ENCODE data around the gene ACKR2.

ACKR2 gene

GRCh38 chr3:42900226-42901072 lies 91.2 kb downstream of the ACKR2 start:
- no peaks in the 10 kb centered on the region for H3K4me1 ChIP-seq (ENCODE audit: insufficient read depth, low read length)

GRCh38 chr3:42901073-42901415 lies 91.8 kb downstream of the ACKR2 start:
- Histone ChIP-seq H3K9me3 (ENCODE audit: low read length) (peaks cover 2% of the 10 kb centered on the region), H3K4me1 (ENCODE audit: insufficient read depth, low read length) (no peaks in the 10 kb centered on the region), H3K27me3 (ENCODE audit: insufficient read depth, low read length) (no peaks in the 10 kb centered on the region), H3K4me3 (ENCODE audit: low read length) (no peak overlapping the region), H3K36me3 (ENCODE audit: insufficient read depth, low read length) (no peaks in the 10 kb centered on the region), H2AFZ (ENCODE audit: low read depth, low read length) (no peak overlapping the region)

More at GRCh38 chr3:42900226-42901072, 91.2 kb downstream of the ACKR2 start:
- H3K27me3 ChIP-seq (ENCODE audit: insufficient read depth, low read length), result no peaks in the 10 kb centered on the region
- peaks cover 2% of the 10 kb centered on the region for H3K9me3 ChIP-seq (ENCODE audit: low read length)
- no peaks in the 10 kb centered on the region for H3K36me3 ChIP-seq (ENCODE audit: insufficient read depth, low read length)
- H3K4me3 ChIP-seq (ENCODE audit: low read length), result no peak overlapping the region
- no peak overlapping the region for H2AFZ ChIP-seq (ENCODE audit: low read depth, low read length)

GRCh38 chr3:42902257-42902656 lies 93.0 kb downstream of the ACKR2 start:
- no peaks in the 10 kb centered on the region for H3K27me3 ChIP-seq (ENCODE audit: insufficient read depth, low read length)
- H3K36me3 ChIP-seq (ENCODE audit: insufficient read depth, low read length), result no peaks in the 10 kb centered on the region
- H3K9me3 ChIP-seq (ENCODE audit: low read length), result peaks cover 2% of the 10 kb centered on the region
- H3K4me3 ChIP-seq (ENCODE audit: low read length), result no peak overlapping the region
- no peak overlapping the region for H2AFZ ChIP-seq (ENCODE audit: low read depth, low read length)
- H3K4me1 ChIP-seq (ENCODE audit: insufficient read depth, low read length), result no peaks in the 10 kb centered on the region

GRCh38 chr3:42904076-42904475 lies 94.8 kb downstream of the ACKR2 start:
- no peaks in the 10 kb centered on the region for H3K27me3 ChIP-seq (ENCODE audit: insufficient read depth, low read length)
- H2AFZ ChIP-seq (ENCODE audit: low read depth, low read length), result no peak overlapping the region
- no peak overlapping the region for H3K4me3 ChIP-seq (ENCODE audit: low read length)

DNA sequence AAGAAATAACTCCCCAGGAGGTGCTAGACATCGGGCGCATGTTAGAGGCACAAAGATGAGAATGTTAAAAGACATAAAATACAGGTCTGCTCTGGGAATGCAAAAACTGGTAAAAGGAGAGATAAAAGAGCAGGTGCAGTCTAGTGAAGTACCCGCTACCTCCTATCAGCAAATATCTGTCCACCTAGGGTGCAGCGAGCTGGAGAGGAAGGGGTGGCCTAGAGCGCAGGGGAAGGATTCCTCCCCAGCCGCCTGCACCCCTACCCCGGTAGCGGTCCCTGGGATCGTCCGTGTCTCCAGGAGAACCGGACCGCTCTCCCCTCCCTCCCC lies 96.5 kb downstream of the ACKR2 start:
- H3K4me1 ChIP-seq (ENCODE audit: insufficient read depth, low read length), result no peaks in the 10 kb centered on the region
- H3K27me3 ChIP-seq (ENCODE audit: insufficient read depth, low read length), result no peaks in the 10 kb centered on the region
- H2AFZ ChIP-seq (ENCODE audit: low read depth, low read length), result no peak overlapping the region
- H3K9me3 ChIP-seq (ENCODE audit: low read length), result no peaks in the 10 kb centered on the region
- H3K4me3 ChIP-seq (ENCODE audit: low read length), result no peak overlapping the region
- no peaks in the 10 kb centered on the region for H3K36me3 ChIP-seq (ENCODE audit: insufficient read depth, low read length)

More at GRCh38 chr3:42904076-42904475, 94.8 kb downstream of the ACKR2 start:
- no peaks in the 10 kb centered on the region for H3K36me3 ChIP-seq (ENCODE audit: insufficient read depth, low read length)
- peaks cover 2% of the 10 kb centered on the region for H3K9me3 ChIP-seq (ENCODE audit: low read length)
- H3K4me1 ChIP-seq (ENCODE audit: insufficient read depth, low read length), result no peaks in the 10 kb centered on the region

DNA sequence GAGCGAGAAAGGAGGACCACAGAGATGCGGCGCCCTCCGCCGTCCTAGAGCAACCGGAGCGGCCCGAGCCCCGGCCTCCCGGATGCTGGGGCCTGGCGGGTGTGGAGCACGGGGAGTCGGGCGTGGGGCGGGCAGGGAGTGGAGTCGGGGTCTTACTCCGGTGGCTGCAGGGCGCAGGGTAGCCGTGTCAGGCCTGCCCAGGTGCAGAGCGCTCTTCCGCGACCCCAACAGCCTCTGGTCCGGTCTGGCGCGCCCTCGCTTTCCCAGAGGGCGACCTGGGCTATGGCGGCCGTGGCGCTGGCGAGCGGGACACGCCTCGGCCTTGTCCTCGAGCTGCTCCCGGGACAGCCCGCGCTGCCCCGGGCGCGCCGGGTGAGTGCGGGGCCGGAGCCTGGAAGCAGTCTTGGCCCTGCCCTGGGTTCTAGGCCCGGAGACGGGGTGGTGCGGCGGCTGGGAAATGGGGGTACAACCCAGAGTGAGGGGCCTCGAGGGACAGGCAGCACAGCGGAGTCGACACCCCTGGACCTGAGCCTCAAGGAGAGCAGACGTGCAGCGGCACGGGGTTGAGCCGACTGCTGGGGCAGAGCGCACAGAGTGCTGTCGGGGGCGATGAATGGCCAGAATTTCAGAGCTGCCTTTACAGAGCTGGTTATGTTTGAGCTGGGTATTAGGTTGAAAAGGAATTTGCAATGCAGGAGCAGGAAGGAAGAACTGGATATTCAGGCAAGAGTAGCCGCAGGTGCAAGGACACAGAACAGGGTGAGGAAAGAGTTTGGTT lies 97.0 kb downstream of the ACKR2 start, which contains the start of gene ZNF662:
ZNF662 (plus strand) TSS at position 73 of the 778 bp plus-strand sequence. CDS start 1,973 bp downstream, outside the sequence.
- H3K9me3 ChIP-seq (ENCODE audit: low read length), result no peaks in the 10 kb centered on the region
- no peaks in the 10 kb centered on the region for H3K4me1 ChIP-seq (ENCODE audit: insufficient read depth, low read length)
- no peak within 1 kb of the TSS for H2AFZ ChIP-seq (ENCODE audit: low read depth, low read length)
- no peaks in the 10 kb centered on the region for H3K36me3 ChIP-seq (ENCODE audit: insufficient read depth, low read length)
- H3K4me3 ChIP-seq (ENCODE audit: low read length), result no peak within 1 kb of the TSS
- H3K27me3 ChIP-seq (ENCODE audit: insufficient read depth, low read length), result no peaks in the 10 kb centered on the region

GRCh38 chr3:42906848-42907183 lies 97.6 kb downstream of the ACKR2 start:
- H3K27me3 ChIP-seq (ENCODE audit: insufficient read depth, low read length), result no peaks in the 10 kb centered on the region
- no peak overlapping the region for H3K4me3 ChIP-seq (ENCODE audit: low read length)
- H2AFZ ChIP-seq (ENCODE audit: low read depth, low read length), result no peak overlapping the region
- H3K36me3 ChIP-seq (ENCODE audit: insufficient read depth, low read length), result no peaks in the 10 kb centered on the region
- H3K9me3 ChIP-seq (ENCODE audit: low read length), result no peaks in the 10 kb centered on the region
- no peaks in the 10 kb centered on the region for H3K4me1 ChIP-seq (ENCODE audit: insufficient read depth, low read length)

GRCh38 chr3:42908675-42909074 lies 99.4 kb downstream of the ACKR2 start:
- Histone ChIP-seq H3K36me3 (ENCODE audit: insufficient read depth, low read length) (no peaks in the 10 kb centered on the region), H3K27me3 (ENCODE audit: insufficient read depth, low read length) (no peaks in the 10 kb centered on the region), H3K4me3 (ENCODE audit: low read length) (no peak overlapping the region), H2AFZ (ENCODE audit: low read depth, low read length) (no peak overlapping the region), H3K9me3 (ENCODE audit: low read length) (no peaks in the 10 kb centered on the region), H3K4me1 (ENCODE audit: insufficient read depth, low read length) (no peaks in the 10 kb centered on the region)

DNA sequence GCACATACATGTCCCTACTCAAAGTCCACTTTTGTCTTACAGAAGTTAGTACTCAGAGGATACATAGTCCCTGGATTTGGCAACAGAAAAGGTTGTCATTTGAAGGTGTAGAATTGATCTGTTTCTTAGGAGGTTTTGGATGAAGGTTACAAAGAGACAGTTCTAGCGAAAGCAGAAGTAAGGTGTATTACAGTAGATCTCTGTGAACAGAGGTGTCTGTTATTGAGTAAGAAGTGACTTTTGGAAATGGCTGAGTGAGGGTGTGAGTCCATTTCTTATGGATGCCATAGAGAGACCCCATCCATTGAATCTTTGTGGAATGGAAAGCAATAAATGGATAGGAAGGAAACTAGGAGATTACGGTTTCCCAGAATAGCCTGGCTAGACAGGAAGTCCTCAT lies 102.3 kb downstream of the ACKR2 start:
- no peaks in the 10 kb centered on the region for H3K4me1 ChIP-seq (ENCODE audit: insufficient read depth, low read length)
- no peak overlapping the region for H3K4me3 ChIP-seq (ENCODE audit: low read length)
- no peak overlapping the region for H2AFZ ChIP-seq (ENCODE audit: low read depth, low read length)
- no peaks in the 10 kb centered on the region for H3K9me3 ChIP-seq (ENCODE audit: low read length)
- H3K36me3 ChIP-seq (ENCODE audit: insufficient read depth, low read length), result no peaks in the 10 kb centered on the region
- H3K27me3 ChIP-seq (ENCODE audit: insufficient read depth, low read length), result no peaks in the 10 kb centered on the region

DNA sequence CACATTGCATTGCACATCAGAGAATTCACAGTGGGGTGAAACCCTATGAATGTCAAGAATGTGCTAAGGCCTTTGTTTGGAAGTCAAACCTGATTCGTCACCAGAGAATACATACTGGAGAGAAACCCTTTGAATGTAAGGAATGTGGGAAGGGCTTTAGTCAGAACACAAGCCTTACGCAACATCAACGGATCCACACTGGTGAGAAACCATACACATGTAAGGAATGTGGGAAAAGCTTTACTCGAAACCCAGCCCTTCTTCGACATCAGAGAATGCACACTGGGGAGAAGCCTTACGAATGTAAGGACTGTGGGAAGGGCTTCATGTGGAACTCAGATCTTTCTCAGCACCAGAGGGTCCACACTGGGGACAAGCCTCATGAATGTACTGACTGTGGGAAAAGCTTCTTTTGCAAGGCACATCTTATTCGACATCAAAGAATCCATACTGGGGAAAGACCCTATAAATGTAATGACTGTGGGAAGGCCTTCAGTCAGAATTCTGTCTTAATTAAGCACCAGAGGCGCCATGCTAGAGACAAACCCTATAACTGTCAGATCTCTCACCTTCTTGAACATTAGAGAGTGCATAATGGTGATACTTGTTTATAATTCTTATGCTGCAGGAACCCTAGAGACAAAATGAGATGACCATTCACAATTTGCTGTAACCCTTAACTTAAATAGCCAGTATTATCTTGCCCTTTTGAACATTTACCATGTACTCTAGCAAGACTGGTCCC lies 105.7 kb downstream of the ACKR2 start:
- Histone ChIP-seq H3K9me3 (ENCODE audit: low read length) (peaks cover 3% of the 10 kb centered on the region), H3K4me3 (ENCODE audit: low read length) (no peak overlapping the region), H3K36me3 (ENCODE audit: insufficient read depth, low read length) (no peaks in the 10 kb centered on the region), H2AFZ (ENCODE audit: low read depth, low read length) (no peak overlapping the region), H3K4me1 (ENCODE audit: insufficient read depth, low read length) (no peaks in the 10 kb centered on the region), H3K27me3 (ENCODE audit: insufficient read depth, low read length) (no peaks in the 10 kb centered on the region)
